Cortex of kidney (tissue), 1 donor: ENCODE measurements around the gene PDIA6.
"Not testable (repeated sequence)": the region's sequence is repeated elsewhere in the genome, so short reads cannot be mapped to it uniquely, and the experiment has no call there.

Experiments
- DNase-seq: peaks from one replicate; lab custom pipeline; 2025; lab: John Stamatoyannopoulos, UW

The PDIA6 gene

GRCh38 chr2:10780821-10781220, 31.8 kb downstream of the PDIA6 start:
- not testable (repeated sequence) for DNase-seq

GRCh38 chr2:10780491-10780820, 32.1 kb downstream of the PDIA6 start:
- DNase-seq: no peak

- DNase-seq: no peak
Observed at GRCh38 chr2:10779776-10780490, 32.7 kb downstream of the PDIA6 start.

GRCh38 chr2:10778724-10779115, 33.9 kb downstream of the PDIA6 start:
- DNase-seq: no peak

DNA sequence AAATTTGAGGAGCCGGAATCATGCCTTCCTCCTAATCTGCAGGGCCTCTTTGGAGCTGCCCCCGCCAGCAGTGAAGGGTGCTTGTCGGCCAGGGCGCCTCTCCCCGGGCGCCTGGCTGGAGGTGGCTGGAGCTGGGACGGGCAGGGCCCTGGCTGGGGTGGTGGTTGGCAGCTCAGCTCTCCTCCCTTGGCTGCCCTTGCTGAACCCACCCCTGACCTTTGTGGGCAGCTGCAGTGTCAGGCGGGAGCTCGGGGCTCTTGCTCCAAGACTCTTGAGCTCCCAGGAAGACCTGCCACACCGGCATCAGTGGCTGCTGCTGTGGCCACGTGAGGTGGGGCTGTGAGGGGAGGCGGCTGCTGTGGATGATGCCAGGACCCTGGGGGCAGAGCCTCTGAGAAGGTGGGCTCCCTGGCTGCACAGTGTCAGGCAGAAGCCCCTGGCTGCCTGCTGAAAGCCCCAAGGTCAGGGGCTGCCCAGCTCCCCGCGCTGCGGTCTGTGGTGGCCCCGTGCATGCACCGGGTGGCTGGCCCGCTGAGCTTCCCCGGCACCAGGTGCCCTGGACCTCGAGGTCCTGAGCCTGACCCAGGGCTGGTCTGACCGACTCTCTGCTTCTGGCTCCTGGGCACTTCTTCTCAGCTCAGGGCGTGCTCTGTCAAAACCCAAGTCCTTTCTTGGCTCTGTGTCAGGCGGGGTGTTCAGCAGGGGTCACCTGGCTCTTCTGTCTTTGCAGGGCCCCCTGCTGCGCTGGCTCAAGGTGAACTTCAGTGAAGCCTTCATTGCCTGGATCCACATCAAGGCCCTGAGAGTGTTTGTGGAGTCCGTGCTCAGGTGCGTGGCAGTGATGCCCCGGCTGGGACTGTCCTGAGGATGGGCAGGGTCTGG, 34.5 kb downstream of the PDIA6 start:
- DNase-seq: no peak

GRCh38 chr2:10777111-10777841, 35.3 kb downstream of the PDIA6 start:
- no peak for DNase-seq

GRCh38 chr2:10776231-10776977, 36.2 kb downstream of the PDIA6 start:
- no peak for DNase-seq

DNA sequence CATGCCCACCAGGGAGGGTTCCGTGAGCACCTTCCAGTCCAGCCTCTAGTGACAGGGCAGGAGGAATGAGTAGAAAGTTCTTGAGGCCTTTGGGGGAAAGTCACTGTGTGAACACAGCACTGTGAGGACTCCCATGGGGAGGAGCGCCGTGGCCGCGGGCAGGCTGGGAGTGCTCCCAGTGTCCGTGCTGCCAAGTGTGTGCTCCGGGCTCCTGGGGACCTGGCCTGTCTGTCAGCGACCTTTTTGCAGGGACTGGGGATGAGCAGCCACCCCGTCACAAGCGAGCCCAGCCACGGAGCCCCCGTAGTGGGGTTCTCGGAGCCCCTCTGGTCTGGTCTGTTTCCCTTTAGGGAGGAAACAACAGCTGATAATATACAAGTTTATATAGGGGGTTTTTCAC, 36.8 kb downstream of the PDIA6 start:
- DNase-seq: no peak

DNA sequence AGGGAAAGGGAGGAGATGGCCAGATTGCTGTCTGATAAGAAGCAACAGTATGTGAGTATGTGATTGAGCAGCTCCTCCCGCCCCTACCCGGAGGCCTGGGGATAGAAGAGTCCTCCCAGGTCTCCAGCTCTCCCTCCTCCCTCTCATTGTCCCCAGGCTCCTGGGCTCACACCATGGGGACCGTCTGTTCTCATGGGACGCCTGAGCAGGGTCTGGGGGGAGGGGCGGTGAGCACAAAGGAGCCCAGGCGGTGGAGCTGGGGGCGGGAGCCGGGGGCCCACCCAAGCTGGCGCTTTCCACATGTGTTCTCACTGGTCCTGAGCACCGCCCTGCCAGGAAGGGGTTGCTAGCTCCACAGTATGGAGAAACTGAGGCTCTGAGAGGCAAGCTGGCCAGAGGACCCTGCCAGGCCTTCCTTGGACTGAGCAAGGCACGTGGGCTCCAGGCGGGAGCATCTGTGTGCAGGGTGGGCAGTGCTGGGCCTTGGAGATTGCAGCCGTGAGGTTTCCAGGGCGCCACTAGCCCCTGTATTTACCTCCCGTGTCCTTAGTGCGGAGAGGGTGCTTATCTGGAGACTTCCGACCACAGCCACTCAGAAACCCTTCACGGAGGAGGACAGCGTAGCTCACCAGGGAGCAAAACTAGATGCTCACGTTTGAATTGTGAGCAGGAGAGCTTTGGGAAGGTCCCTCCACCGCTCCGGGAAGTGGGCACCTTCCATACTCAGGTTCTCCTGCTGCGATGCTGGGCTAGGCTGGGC, 37.4 kb downstream of the PDIA6 start:
- DNase-seq: no peak

DNA sequence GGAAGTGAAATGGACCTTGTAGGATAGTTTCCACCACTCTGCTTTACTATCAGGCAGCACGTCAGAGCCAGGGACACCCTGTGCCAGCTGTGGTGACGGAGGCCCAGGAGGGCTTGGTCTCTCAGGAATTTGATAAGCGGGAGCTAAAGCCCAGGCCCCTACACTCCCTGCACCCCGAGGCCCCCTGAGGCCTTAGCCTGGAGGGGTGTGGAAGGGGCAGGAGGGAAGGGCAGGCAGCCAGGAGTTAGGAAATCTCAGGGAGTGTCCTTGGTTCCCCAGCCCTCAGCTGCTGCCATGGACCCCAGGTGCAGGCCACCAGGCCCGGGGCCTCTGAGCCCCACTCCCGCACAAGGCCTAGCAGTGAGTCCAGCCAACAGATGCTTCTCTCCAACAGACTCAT, 38.2 kb downstream of the PDIA6 start:
- no peak for DNase-seq

DNA sequence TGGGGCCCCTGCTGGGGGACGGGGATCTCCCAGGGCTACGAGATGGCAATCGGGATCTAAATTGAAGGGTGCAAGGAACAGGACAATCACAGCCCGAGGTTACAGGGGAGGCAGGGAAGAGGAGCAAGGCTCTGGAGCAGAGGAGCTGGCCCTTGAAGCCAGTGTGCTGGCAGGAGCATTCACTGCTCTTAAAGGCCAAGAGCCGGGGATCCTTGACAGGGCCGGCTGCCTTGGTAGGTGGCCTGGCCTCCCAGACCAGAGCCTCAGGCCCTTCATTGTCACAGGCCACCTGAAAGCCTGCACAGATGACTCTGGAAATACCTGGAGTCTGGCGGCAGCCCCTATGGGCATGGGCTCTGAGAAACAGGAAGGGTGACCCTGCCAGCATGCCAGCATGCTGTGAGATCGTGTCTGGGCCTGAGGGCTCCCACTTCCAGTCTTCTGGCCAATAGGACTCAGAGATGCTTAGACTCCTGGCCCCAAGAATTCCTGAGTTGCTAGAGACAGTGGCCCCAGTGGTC, 38.7 kb downstream of the PDIA6 start:
- no peak for DNase-seq

GRCh38 chr2:10772868-10773215, 39.7 kb downstream of the PDIA6 start:
- DNase-seq: no peak

DNA sequence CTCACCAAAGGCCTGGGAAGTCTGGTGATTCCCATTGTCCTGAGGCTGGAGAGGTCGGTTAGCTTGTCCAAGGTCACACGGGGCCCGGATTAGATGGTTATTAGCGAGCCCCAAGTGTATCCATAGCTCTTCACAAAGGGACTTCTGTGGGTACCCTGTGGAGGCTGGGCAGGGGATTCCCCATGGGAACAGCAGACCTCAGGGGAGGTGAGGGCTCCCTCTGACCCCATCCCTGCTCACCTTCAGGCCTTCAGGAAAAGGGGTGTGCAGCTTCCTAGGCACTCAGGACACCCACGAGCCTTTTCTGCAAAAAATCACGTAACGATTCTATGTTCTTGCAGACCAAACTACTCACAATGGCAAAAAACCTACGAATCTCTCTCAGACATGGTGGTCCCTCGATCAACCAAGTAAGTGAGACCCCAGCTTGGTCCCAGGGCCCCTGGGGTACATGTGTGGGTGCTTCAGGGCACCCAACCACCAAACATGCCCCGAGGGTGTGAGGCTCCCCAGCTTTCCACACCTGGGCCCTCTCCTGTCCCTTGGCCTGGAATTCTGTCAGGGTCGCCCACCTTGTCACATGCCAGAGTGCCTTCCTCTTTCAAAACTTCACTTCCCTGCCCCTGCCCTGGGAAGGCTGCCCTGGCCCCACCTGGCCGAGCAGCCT, 40.3 kb downstream of the PDIA6 start:
- no peak for DNase-seq

- DNase-seq: no peak
Observed at GRCh38 chr2:10771786-10772185, 40.8 kb downstream of the PDIA6 start.

DNA sequence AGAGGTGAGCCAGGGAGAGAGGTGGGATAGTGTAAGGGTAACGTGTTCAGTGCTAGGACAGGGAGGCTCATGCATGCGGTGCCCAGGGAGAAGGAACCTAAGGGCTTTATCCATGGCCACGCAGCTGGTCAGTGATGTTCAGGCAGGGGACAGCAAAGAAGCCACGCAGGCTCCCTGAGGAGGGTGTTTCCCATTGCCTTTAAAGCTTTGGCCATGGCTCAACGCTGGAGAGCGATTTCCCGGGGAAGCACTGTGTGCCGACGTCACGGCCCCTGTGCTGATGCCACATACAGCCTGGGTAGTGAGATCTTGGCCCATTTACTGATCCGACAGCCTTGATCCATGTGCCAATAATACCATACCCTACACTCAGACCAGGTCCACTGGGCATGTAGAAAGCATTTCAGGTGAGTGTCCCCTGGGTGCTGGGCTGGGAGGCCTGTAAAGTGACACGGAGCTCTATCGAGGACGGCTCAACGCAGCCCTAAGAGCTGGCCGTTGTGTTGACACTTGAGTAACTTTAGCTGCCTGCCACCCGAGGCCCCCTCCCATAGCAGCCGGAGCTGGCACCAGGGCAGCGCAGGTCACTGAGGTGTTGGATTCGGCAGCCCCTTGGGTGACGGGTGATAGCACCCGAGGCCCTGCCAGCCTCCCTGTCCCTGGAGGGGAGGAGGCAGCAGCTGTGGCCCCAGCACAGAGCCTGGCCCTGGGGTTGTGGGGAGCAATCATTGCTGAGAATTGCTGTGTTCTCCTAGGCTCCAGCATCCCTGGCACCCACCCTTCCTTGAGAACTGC, 41.4 kb downstream of the PDIA6 start:
- DNase-seq: no peak

DNA sequence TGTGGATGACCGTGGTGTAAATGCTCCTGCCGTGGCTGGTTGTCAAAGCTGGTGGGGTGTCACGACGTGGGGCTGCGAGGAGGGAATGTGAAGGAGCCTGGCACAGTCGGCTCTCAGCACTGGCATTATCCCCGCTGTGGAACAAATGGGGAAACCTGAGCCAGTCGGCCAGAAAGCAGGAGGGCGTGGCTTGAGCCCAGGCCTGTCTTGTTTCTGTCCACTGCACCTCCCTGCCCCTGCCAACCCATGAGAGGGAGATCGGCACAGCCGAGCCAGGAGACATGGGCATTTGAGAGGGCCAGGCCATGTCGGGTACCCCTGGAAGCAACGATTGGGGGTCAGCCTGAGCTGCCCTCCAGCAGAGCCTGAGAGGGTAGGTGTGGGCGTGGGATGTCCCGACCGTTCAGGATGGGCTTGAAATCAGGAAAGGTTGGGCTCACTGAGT, 44.5 kb downstream of the PDIA6 start:
- no peak for DNase-seq

DNA sequence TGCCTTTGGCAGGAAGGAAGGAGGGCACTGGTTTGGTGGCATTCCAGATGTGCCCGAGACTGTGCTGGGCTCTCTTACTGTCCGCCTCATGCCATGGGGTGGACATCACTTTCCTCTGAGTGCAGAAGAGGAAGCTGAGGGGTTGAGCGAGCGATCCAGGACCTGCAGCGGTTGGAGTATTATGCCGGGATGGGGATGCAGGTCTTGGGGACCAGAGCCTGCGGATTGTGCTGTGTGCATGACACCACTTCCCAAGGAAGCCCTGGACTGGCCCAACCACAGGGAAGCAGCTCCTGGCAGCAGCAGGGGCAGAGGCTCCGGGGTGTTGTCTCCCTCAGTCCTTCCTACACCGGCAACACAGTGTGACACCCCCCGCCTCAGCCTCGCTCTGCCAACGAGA, 46.7 kb downstream of the PDIA6 start:
- no peak for DNase-seq

- DNase-seq: no peak
Observed at GRCh38 chr2:10765461-10765860, 47.1 kb downstream of the PDIA6 start.

GRCh38 chr2:10764896-10765295, 47.7 kb downstream of the PDIA6 start:
- DNase-seq: no peak
